ENCODE measurements around the gene A2M.

A2M gene

GRCh38 chr12:9071969-9072368, 43.8 kb downstream of the A2M start:
- Histone ChIP-seq H3K4me3 (ENCODE audit: low read length) (no peak overlapping the region), H3K36me3 (ENCODE audit: insufficient read depth, low read length) (peaks cover 85% of the 10 kb centered on the region), H3K27me3 (ENCODE audit: insufficient read depth, low read length) (no peaks in the 10 kb centered on the region), H3K4me1 (ENCODE audit: insufficient read depth, low read length) (no peaks in the 10 kb centered on the region), H3K9me3 (ENCODE audit: low read length) (no peaks in the 10 kb centered on the region), H2AFZ (ENCODE audit: low read depth, low read length) (no peak overlapping the region)

- no peaks in the 10 kb centered on the region for H3K27me3 ChIP-seq (ENCODE audit: insufficient read depth, low read length)
- no peaks in the 10 kb centered on the region for H3K9me3 ChIP-seq (ENCODE audit: low read length)
- H3K4me1 ChIP-seq (ENCODE audit: insufficient read depth, low read length), result no peaks in the 10 kb centered on the region
- no peak overlapping the region for H3K4me3 ChIP-seq (ENCODE audit: low read length)
- no peak overlapping the region for H2AFZ ChIP-seq (ENCODE audit: low read depth, low read length)
- H3K36me3 ChIP-seq (ENCODE audit: insufficient read depth, low read length), result peaks cover 82% of the 10 kb centered on the region
These were observed 44.2 kb downstream of the A2M start for GRCh38 chr12:9071518-9071917.

GRCh38 chr12:9070351-9070750, 45.4 kb downstream of the A2M start:
- peaks cover 74% of the 10 kb centered on the region for H3K36me3 ChIP-seq (ENCODE audit: insufficient read depth, low read length)
- H2AFZ ChIP-seq (ENCODE audit: low read depth, low read length), result no peak overlapping the region

GRCh38 chr12:9068600-9068999, 47.1 kb downstream of the A2M start:
- H3K9me3 ChIP-seq (ENCODE audit: low read length), result no peaks in the 10 kb centered on the region
- peaks cover 3% of the 10 kb centered on the region for H3K4me1 ChIP-seq (ENCODE audit: insufficient read depth, low read length)
- no peaks in the 10 kb centered on the region for H3K27me3 ChIP-seq (ENCODE audit: insufficient read depth, low read length)
- no peak overlapping the region for H3K4me3 ChIP-seq (ENCODE audit: low read length)
- H2AFZ ChIP-seq (ENCODE audit: low read depth, low read length), result no peak overlapping the region
- peaks cover 56% of the 10 kb centered on the region for H3K36me3 ChIP-seq (ENCODE audit: insufficient read depth, low read length)

More at GRCh38 chr12:9070351-9070750, 45.4 kb downstream of the A2M start:
- H3K9me3 ChIP-seq (ENCODE audit: low read length), result no peaks in the 10 kb centered on the region
- H3K4me1 ChIP-seq (ENCODE audit: insufficient read depth, low read length), result no peaks in the 10 kb centered on the region
- H3K27me3 ChIP-seq (ENCODE audit: insufficient read depth, low read length), result no peaks in the 10 kb centered on the region
- no peak overlapping the region for H3K4me3 ChIP-seq (ENCODE audit: low read length)

GRCh38 chr12:9068086-9068485, 47.6 kb downstream of the A2M start:
- Histone ChIP-seq H3K9me3 (ENCODE audit: low read length) (no peaks in the 10 kb centered on the region), H3K4me1 (ENCODE audit: insufficient read depth, low read length) (peaks cover 8% of the 10 kb centered on the region), H3K27me3 (ENCODE audit: insufficient read depth, low read length) (no peaks in the 10 kb centered on the region), H3K36me3 (ENCODE audit: insufficient read depth, low read length) (peaks cover 51% of the 10 kb centered on the region), H2AFZ (ENCODE audit: low read depth, low read length) (no peak overlapping the region), H3K4me3 (ENCODE audit: low read length) (no peak overlapping the region)

DNA sequence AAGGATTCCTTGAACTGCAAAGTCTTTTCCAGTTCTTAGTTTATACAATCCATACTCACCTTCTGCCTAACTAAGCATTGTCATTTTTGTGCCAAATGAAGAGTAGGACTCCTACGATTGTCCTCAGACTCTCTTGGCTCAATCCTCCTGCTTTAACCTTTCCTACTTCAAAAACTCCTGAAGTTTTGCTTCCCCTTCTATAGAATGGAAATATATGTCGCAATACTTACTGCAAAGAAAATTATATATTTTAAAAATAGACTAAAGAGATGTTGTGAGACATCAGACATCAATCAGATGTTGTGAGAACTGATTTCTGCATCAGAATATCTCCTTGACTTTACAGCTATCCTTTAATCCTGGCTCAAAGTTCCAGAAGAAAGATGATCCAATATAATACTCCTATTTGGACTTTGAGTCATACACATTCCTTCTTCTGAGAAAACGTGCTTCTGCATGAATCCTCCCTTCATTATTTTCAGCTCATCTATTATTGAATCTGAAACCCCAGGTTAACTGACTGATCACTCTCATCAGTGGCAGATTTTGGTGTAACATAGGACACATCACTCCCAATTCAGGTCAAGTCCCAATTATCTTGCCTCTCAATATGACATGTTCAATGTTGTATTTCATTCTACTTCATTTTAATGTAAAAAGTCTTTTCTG, 48.8 kb downstream of the A2M start:
- H3K4me1 ChIP-seq (ENCODE audit: insufficient read depth, low read length), result peaks cover 8% of the 10 kb centered on the region
- peaks cover 39% of the 10 kb centered on the region for H3K36me3 ChIP-seq (ENCODE audit: insufficient read depth, low read length)
- H3K4me3 ChIP-seq (ENCODE audit: low read length), result no peak overlapping the region

DNA sequence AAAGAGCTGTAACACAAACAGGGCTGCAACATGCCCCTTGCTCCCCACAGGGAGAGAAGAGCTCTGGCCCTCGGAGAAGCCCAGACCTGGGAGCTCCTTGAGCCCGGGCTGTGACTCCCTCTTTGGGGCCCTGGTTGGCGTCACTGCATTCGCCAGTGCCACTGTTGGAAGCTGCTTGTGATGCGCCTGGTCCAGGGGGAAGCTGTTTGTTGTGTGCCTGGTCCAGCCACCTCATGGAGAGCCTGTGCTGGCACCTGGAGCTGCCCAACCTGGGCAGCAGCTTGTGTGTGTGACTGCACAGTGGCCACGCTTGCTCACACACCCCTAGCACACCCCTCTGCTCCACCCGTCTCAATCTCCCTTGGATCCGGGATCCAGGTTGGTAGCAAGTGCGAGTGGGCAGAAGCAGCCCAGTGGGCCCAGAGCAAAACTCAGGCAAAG, 49.5 kb downstream of the A2M start:
- Histone ChIP-seq H3K9me3 (ENCODE audit: low read length) (no peaks in the 10 kb centered on the region), H2AFZ (ENCODE audit: low read depth, low read length) (no peak overlapping the region), H3K4me1 (ENCODE audit: insufficient read depth, low read length) (peaks cover 8% of the 10 kb centered on the region), H3K27me3 (ENCODE audit: insufficient read depth, low read length) (no peaks in the 10 kb centered on the region), H3K4me3 (ENCODE audit: low read length) (no peak overlapping the region), H3K36me3 (ENCODE audit: insufficient read depth, low read length) (peaks cover 33% of the 10 kb centered on the region)

More for the DNA sequence above, 48.8 kb downstream of the A2M start:
- no peak overlapping the region for H2AFZ ChIP-seq (ENCODE audit: low read depth, low read length)
- no peaks in the 10 kb centered on the region for H3K27me3 ChIP-seq (ENCODE audit: insufficient read depth, low read length)
- no peaks in the 10 kb centered on the region for H3K9me3 ChIP-seq (ENCODE audit: low read length)

DNA sequence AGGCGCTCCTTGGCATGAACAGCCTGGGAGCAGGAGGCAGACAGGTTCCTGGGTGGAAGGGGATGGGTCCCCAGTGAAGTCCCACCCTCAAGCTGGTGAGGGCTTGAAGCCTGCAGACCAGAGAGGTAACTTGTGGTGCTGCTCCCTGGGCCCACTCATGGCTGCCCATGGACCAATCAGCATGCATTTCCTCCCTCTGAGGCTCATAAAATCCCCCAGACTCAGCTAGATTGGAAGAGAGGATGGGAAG, 50.2 kb downstream of the A2M start:
- no peaks in the 10 kb centered on the region for H3K27me3 ChIP-seq (ENCODE audit: insufficient read depth, low read length)

GRCh38 chr12:9064815-9065606, 50.7 kb downstream of the A2M start:
- peaks cover 26% of the 10 kb centered on the region for H3K36me3 ChIP-seq (ENCODE audit: insufficient read depth, low read length)
- H3K27me3 ChIP-seq (ENCODE audit: insufficient read depth, low read length), result no peaks in the 10 kb centered on the region

More for the DNA sequence above, 50.2 kb downstream of the A2M start:
- peak overlapping the region; percentile 48 for H3K4me3 ChIP-seq (ENCODE audit: low read length)
- H2AFZ ChIP-seq (ENCODE audit: low read depth, low read length), result peak overlapping the region; percentile 76
- H3K36me3 ChIP-seq (ENCODE audit: insufficient read depth, low read length), result peaks cover 31% of the 10 kb centered on the region
- peaks cover 8% of the 10 kb centered on the region for H3K4me1 ChIP-seq (ENCODE audit: insufficient read depth, low read length)
- no peaks in the 10 kb centered on the region for H3K9me3 ChIP-seq (ENCODE audit: low read length)

GRCh38 chr12:9064201-9064814, 51.4 kb downstream of the A2M start:
- no peaks in the 10 kb centered on the region for H3K27me3 ChIP-seq (ENCODE audit: insufficient read depth, low read length)
- H3K9me3 ChIP-seq (ENCODE audit: low read length), result no peaks in the 10 kb centered on the region
- peaks cover 19% of the 10 kb centered on the region for H3K36me3 ChIP-seq (ENCODE audit: insufficient read depth, low read length)
- peak overlapping the region; percentile 95 for H2AFZ ChIP-seq (ENCODE audit: low read depth, low read length)
- peaks cover 8% of the 10 kb centered on the region for H3K4me1 ChIP-seq (ENCODE audit: insufficient read depth, low read length)
- peak overlapping the region; percentile 48 for H3K4me3 ChIP-seq (ENCODE audit: low read length)

More at GRCh38 chr12:9064815-9065606, 50.7 kb downstream of the A2M start:
- Histone ChIP-seq H2AFZ (ENCODE audit: low read depth, low read length) (peak overlapping the region; percentile 95), H3K9me3 (ENCODE audit: low read length) (no peaks in the 10 kb centered on the region), H3K4me1 (ENCODE audit: insufficient read depth, low read length) (peaks cover 8% of the 10 kb centered on the region), H3K4me3 (ENCODE audit: low read length) (peak overlapping the region; percentile 48)

- H3K9me3 ChIP-seq (ENCODE audit: low read length), result no peaks in the 10 kb centered on the region
- no peaks in the 10 kb centered on the region for H3K27me3 ChIP-seq (ENCODE audit: insufficient read depth, low read length)
- H3K4me1 ChIP-seq (ENCODE audit: insufficient read depth, low read length), result no peaks in the 10 kb centered on the region
- H3K36me3 ChIP-seq (ENCODE audit: insufficient read depth, low read length), result no peaks in the 10 kb centered on the region
- no peak overlapping the region for H2AFZ ChIP-seq (ENCODE audit: low read depth, low read length)
- no peak overlapping the region for H3K4me3 ChIP-seq (ENCODE audit: low read length)
These were observed 63.1 kb downstream of the A2M start for GRCh38 chr12:9052610-9053009.

GRCh38 chr12:9051158-9051550, 64.6 kb downstream of the A2M start:
- Histone ChIP-seq H3K36me3 (ENCODE audit: insufficient read depth, low read length) (no peaks in the 10 kb centered on the region), H2AFZ (ENCODE audit: low read depth, low read length) (no peak overlapping the region), H3K27me3 (ENCODE audit: insufficient read depth, low read length) (no peaks in the 10 kb centered on the region), H3K4me3 (ENCODE audit: low read length) (no peak overlapping the region), H3K9me3 (ENCODE audit: low read length) (no peaks in the 10 kb centered on the region), H3K4me1 (ENCODE audit: insufficient read depth, low read length) (no peaks in the 10 kb centered on the region)

DNA sequence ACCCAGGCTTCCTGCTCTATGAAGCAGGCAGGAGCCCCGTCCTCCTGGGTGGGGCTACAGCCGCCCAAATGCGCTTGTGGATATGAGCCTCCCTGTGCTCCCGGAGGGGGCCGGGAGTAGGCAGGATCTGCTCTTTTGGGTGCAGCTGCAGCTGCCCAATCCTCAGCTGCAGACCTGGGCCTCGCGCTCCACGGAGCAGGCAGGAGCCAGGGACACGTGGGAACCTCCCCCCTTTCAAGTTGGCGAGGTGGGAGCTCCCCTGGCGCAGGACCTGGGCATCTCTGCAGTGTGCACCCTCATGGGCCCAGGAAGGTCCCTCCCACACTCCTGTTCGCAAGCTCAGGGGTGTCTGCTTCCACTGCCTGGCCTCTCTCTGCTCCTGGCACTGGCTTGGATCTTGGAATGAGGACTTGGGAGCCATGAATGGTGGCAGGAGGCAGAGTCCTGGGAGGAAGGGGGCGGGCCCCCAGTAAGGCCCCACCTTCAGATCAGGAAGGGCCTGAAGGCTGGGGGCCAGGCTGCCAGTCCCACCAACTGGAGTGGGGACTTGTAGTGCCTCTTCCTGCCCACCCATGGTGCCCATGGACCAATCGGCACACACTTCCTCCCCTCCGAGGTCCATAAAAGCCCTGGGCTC, 65.1 kb downstream of the A2M start:
- no peaks in the 10 kb centered on the region for H3K4me1 ChIP-seq (ENCODE audit: insufficient read depth, low read length)
- no peak overlapping the region for H2AFZ ChIP-seq (ENCODE audit: low read depth, low read length)
- no peaks in the 10 kb centered on the region for H3K9me3 ChIP-seq (ENCODE audit: low read length)
- no peak overlapping the region for H3K4me3 ChIP-seq (ENCODE audit: low read length)
- H3K36me3 ChIP-seq (ENCODE audit: insufficient read depth, low read length), result no peaks in the 10 kb centered on the region
- H3K27me3 ChIP-seq (ENCODE audit: insufficient read depth, low read length), result no peaks in the 10 kb centered on the region
